ENCODE results near the gene WNT5B.
"Not testable (repeated sequence)": the region's sequence is repeated elsewhere in the genome, so short reads cannot be mapped to it uniquely, and the experiment has no call there.

WNT5B gene

GRCh38 chr12:1668833-1669543 lies 40.0 kb downstream of the WNT5B start:
- no peak overlapping the region for H3K4me3 ChIP-seq (ENCODE audit: low read depth, low read length)
- no peak for DNase-seq (ENCODE audit: low read depth)

- no peak for DNase-seq (ENCODE audit: low read depth)
- no peak overlapping the region for H3K4me3 ChIP-seq (ENCODE audit: low read depth, low read length)
These were observed 41.6 kb downstream of the WNT5B start for GRCh38 chr12:1670358-1671268.

- DNase-seq (ENCODE audit: low read depth) = no peak
These were observed 47.0 kb downstream of the WNT5B start for GRCh38 chr12:1676043-1676442.

GRCh38 chr12:1680804-1681492 lies 51.9 kb downstream of the WNT5B start:
- H3K4me3 ChIP-seq (ENCODE audit: low read depth, low read length) = no peak overlapping the region
- DNase-seq (ENCODE audit: low read depth) = no peak

More at GRCh38 chr12:1676043-1676442, 47.0 kb downstream of the WNT5B start:
- no peak overlapping the region for H3K4me3 ChIP-seq (ENCODE audit: low read depth, low read length)

GRCh38 chr12:1681493-1681807 lies 52.4 kb downstream of the WNT5B start:
- no peak for DNase-seq (ENCODE audit: low read depth)
- no peak overlapping the region for H3K4me3 ChIP-seq (ENCODE audit: low read depth, low read length)

GRCh38 chr12:1688086-1688710 lies 59.2 kb downstream of the WNT5B start:
- no peak overlapping the region for H3K4me3 ChIP-seq (ENCODE audit: low read depth, low read length)
- DNase-seq (ENCODE audit: low read depth) = no peak

GRCh38 chr12:1690578-1691122 lies 61.6 kb downstream of the WNT5B start, which contains the start of gene ADIPOR2:
Gene ADIPOR2 (plus strand): TSS chr12:1691070. CDS start chr12:1754344, 63,274 bp downstream.
- peak within 1 kb of the TSS; percentile 94 for H3K4me3 ChIP-seq (ENCODE audit: low read depth, low read length)
- DNase-seq (ENCODE audit: low read depth) = peak; percentile 91

GRCh38 chr12:1691123-1692007 lies 62.3 kb downstream of the WNT5B start:
- DNase-seq (ENCODE audit: low read depth) = no peak
- H3K4me3 ChIP-seq (ENCODE audit: low read depth, low read length) = peak overlapping the region; percentile 94

GRCh38 chr12:1692226-1692625 lies 63.2 kb downstream of the WNT5B start:
- no peak for DNase-seq (ENCODE audit: low read depth)
- peak overlapping the region; percentile 94 for H3K4me3 ChIP-seq (ENCODE audit: low read depth, low read length)

- H3K4me3 ChIP-seq (ENCODE audit: low read depth, low read length) = no peak overlapping the region
- no peak for DNase-seq (ENCODE audit: low read depth)
These were observed 64.0 kb downstream of the WNT5B start for GRCh38 chr12:1692895-1693610.

- not testable (repeated sequence) for H3K4me3 ChIP-seq (ENCODE audit: low read depth, low read length); DNase-seq (ENCODE audit: low read depth)
These were observed 66.1 kb downstream of the WNT5B start for GRCh38 chr12:1695097-1695496.

GRCh38 chr12:1695886-1696670 lies 67.0 kb downstream of the WNT5B start:
- no peak for DNase-seq (ENCODE audit: low read depth)
- H3K4me3 ChIP-seq (ENCODE audit: low read depth, low read length) = no peak overlapping the region

GRCh38 chr12:1696800-1697199 lies 67.8 kb downstream of the WNT5B start:
- no peak overlapping the region for H3K4me3 ChIP-seq (ENCODE audit: low read depth, low read length)
- DNase-seq (ENCODE audit: low read depth) = no peak
